Inflammatory macrophage treated with lipopolysaccharide for 4 hours (primary cell): ENCODE measurements around the gene SGCA.

Experiments used
- DNase-seq: peaks from one replicate; pipeline ENCODE4 v3.0.0-alpha.2; 2020

SGCA gene

DNA sequence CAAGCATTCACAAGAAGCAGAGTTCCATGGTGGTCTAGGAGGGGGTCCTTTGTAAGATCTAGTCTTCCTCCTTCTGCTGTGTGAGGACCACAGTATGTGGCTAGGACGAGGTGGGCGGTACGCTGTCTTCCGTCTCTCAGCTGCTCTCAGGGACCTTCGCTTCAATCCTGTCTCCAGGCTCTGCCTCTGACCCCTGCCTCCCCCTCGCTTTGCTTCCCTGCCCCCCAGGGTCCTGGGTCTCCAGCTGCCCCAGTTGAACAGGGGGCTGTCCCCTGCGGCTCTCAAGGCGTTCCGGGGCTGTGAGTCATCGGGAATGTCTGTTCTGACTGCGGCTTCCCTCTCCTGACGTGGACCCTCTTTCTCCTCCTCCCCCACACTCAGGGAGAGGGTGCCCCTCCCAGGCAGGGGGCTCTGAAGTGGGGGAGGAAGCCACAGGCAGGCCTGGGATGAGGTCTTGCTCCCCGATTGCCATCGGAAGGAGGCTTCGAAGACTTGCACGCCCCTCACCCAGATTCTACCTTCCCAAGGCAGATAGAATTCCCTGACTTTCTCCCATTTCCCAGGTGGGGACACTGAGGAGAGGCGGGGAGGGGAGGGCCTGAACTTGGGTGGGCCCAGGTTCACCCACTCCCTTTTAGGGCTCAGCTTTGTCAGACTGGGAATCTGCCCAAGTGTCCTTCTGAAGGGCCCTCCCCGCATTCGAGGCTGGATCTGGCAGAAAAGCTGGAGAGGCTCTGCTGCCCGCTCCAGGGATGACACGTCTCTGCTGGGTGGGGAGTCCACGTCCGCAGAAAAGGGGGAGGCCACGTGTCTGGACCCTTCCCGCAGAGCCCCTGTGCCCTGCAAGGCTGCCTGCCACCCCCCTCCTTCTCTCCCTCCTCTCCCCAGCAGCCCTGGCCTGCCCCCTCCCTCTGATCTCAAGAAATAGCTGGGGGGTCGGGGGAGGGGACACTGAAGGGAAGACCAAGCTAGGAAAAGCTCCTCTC, 44.7 kb downstream of the SGCA start:
- peak; percentile 26 for DNase-seq

DNA sequence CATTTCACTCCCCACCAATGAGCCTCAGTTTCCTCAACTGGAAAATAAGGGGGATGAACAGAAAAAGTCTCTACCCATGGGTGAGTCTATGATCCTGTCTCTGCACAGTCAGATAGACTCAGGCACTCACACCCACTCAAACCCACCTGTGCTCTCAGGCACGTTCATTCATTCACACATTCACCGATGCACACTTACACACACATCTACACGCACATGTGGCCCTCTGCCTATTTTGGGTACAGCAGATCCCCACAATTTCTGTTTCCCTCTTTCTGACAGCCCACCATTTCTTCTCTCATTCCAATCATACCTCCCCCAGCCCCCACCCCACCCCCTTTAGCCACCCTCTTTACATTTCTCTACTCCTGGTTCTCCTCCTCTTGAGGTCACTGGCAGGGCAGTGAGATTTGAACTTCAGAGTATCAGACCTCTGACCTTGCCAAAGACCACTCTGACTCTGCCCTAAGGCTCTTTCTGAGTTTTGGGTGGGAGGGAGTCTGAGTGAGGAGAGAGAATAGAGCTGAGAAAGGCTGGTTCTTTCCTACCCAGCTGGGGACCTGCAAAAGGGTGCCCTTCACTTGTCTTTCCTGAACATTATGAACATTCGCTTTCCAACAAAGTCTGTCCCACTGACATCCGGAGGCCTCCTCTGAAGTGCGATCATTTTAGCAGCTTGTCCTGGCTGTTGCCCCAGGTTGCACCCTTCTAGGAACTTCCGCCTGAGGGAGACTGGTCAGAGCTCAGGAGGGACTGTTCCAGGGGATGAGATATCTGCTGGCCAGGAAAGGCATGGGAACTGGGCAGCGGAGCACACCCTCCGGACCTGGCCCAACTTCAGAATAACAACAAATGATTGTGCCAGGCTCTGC, 45.7 kb downstream of the SGCA start:
- no peak for DNase-seq

GRCh38 chr17:50212121-50212843, 46.5 kb downstream of the SGCA start:
- no peak for DNase-seq

DNA sequence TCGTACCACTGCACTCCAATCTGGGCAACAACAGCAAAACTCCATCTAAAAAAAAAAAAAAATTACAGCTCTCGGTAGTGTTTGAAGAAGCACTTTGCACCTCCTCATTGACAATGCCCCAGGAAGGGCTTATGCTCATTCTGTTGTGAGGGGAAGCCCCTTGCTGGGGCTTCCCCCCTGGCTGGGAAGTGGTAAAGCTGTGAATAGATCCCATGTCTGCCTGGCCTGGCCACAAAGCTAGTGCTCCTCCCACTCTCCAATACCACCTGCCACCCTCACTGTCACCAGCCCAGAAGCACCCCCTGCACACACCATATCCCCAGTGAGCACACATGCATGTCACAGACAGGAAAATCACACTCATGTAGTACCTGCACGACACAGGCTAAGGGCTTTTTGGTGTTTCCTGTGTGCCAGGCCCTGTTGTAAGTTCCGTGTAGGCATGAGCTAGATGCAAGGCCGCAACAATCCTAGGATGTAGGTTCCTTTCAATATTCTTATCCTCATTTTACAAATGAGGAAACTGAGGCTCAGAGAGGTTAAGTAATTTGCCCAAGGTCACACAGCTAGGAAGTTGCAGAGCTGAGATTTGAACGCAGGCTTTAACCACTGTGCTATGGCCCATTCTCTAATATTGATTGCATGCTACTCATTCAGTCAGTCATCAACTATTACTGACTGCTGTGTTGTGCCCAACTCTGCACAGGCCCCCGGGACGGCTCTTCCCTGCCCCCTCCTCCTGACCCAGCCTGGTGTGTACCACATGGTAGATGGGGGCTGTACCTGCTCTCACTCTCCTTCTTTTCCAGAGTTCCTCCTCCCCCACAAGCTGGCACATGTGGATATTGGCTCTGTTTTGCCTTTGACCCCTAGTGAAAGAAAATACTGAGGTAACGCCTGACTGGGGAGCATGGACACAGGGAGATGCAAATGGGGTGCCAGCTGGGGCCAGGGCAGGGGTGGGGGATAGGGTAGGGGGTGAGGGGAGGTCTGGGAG, 47.5 kb downstream of the SGCA start:
- DNase-seq = peak; percentile 37

DNA sequence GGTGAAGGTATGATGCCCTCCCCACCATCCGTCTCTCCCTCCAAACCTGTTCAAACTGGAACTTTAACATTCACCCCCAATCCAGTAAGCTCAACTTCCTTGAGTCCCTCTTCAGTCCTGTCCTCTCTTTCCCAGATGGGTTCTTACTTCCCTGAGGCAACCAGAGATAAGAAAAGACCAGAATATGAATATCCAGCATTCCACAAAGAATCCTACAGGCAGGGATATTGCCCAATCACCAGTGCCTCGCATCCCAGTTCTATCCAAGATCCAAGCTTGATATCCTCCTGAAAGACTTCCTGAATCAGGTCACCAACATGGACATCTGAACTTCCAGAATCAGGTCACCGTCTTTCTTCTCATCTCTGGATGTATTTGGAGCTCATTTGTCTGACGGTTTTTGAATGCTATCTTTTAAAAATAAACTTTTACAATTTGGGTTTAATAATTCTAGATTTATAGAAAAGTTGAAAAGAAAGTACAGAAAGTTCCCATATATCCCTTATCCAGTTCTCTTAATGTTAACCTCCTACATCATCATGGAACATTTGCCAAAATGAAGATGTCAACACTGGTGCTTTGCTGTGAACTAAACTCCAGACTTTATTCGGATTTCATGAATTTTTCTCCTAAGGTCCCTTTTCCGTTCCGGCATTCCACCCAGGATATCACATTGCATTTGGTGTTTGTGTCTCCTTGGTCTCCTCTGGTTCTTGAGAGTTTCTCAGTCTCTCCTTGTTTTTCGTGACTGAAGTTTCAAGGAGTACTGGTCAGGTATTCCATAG, 49.4 kb downstream of the SGCA start:
- no peak for DNase-seq

DNA sequence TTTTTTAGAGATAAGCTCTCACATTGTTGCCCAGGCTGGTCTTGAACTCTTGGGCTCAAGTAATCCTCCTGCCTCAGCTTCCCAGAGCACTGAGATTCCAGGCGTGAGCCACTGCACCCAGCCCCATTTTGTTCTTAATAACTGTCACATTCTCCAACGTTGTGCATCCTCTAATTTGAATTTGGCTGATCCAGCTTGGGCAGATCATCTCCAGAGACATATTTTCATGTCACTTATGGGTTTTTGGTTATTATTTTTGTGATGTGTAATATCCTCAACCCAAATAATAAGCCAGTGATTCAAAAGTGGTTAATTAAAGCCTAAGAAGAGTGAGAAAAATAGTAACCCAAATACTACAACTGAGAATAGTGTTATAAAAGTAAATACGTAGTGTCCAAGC, 51.8 kb downstream of the SGCA start:
- DNase-seq = no peak

DNA sequence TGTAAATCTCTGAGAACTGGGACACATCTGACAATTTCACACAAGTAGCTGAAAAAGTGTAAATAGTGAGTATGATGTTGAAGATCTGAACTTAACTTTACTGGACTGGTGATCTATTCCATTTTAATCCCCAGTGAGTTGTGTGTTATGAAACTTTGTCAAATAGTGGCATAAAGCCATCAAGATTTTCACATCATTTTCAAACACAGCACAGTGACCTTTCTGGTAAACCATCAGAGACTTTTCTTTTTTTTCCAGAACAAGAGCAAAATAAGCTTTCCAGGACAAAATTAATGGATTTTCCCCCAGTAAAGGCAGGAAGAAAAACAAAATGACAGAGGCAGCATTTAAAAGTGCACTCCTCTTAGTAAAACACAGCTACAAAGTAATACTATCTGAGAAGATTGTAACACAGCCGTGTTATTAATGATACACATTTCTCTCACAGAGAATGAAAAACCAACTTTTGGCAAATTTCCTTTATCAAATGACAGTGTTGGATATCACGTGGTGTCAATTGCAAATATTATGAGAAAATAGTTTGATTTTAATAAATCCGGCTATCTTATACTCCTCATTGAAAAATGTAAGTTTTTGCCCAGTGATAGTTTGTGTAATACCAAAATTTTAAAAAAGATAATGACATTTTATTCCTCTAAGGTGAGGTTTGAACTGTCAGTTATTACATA, 52.4 kb downstream of the SGCA start:
- DNase-seq = no peak

GRCh38 chr17:50218771-50219315, 53.0 kb downstream of the SGCA start:
- DNase-seq = peak; percentile 70

GRCh38 chr17:50219342-50219741, 53.5 kb downstream of the SGCA start:
- DNase-seq = no peak

DNA sequence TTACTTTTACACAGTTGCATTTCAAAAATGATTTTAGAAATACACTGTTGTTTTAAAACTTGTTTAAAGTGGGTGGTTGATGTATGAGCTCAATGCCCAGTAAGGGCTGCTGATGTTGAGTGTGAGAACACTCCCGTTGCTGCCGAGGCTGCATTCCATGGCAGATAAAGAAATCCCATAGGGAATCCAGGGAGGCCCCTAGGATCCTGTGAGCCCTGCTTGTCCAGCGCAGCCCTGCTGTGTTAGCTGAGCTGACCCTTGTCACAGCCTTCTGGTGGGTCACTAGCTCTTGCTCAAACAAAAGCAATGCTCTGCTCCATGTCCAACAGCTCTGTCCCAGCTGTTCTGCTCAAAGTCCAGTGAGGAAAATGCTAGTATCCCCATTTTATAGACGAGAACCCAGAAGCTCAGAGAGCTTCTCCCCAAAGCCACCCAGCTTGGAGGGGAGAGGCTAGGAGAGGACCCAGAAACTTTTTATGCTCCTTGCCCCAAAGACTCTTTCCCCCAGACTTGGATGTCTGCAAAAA, 54.2 kb downstream of the SGCA start:
- DNase-seq = no peak

DNA sequence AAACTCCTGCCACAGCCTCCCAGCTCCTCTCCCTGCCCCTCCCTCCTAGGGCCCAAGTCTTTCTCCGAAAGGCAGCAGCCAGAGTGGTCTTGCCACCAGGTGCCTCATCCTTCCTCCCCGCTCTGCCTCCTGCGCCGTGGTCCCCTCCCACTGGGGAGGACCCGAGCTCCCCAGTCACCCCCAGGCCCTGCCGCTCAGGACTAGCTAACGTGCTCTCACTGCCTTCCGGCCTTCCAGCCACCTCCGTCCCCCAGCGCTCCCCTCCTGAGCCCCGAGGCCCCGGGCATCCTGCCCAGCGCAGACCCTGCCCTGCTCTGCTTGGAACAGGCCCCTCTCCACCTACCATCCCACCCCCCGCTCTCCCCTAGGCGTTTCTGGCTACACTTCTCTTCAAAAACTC, 55.0 kb downstream of the SGCA start:
- DNase-seq = no peak

DNA sequence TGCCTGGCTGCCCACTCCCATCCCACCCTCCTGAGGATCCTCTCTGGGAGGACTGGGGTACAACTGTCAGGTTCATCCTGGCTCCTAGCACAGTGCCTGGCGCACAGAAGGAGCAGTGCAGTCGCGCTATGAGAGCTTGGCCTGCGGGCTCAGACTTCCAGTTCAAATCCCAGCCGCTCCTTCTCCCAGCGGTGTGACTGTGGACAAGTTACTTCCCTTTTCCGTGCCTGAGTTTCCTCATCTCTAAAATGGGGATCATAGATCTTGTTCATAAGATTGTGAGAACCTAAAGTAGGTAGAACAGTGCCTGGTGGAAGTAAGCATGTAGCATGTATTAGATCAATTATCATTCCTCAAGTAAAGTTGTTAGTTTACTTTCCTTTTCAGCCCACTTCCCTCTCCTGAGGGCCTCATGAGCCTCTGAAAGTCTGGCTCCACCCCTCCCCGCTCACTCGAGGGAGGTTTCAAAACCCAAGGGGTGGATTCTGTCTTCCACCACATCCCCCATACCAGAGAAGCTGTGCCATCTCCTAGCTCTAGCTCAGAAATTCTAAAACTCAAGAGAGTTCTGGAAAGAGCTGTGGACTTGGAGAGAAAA, 55.6 kb downstream of the SGCA start:
- DNase-seq = peak; percentile 91

- DNase-seq = peak; percentile 94
Measured at GRCh38 chr17:50221864-50222545, 56.2 kb downstream of the SGCA start.

DNA sequence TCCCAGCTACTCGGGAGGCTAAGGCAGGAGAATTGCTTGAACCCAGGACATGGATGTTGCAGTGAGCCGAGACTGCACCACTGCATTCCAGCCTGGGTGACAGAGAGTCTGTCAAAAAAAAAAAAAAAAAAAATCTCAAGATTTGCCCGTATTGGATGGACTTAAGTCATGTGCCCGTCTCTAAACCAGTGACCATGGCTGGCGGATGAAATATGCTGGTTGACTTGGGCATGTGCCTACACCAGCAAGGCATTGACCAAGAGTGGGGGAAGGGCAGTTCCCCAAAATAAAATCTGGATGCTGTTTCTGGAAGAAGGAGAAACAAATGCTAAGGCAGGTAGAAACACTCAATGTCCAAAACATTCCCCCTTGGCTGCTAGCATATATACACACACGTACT, 57.1 kb downstream of the SGCA start:
- peak; percentile 36 for DNase-seq
